OCI-M2 (cell line): ENCODE measurements around the gene TELO2.

Experiments used
- DNase-seq: peaks from one replicate; lab custom pipeline; 2025; ENCODE audit not compliant: unreplicated experiment; lab: John Stamatoyannopoulos, UW

TELO2 gene

GRCh38 chr16:1496464-1496863, 3.3 kb downstream of the TELO2 start:
- DNase-seq: no peak

- no peak for DNase-seq
Measured at GRCh38 chr16:1497014-1497598, 3.9 kb downstream of the TELO2 start.

GRCh38 chr16:1498899-1499676, 5.9 kb downstream of the TELO2 start:
- no peak for DNase-seq

GRCh38 chr16:1499756-1500464, 6.8 kb downstream of the TELO2 start:
- DNase-seq: no peak

GRCh38 chr16:1500465-1501150, 7.4 kb downstream of the TELO2 start:
- DNase-seq: no peak

- no peak for DNase-seq
Measured at GRCh38 chr16:1501630-1502029, 8.5 kb downstream of the TELO2 start.

- DNase-seq: no peak
Measured at GRCh38 chr16:1502092-1503004, 9.2 kb downstream of the TELO2 start.

GRCh38 chr16:1503110-1503955, 10.2 kb downstream of the TELO2 start:
- DNase-seq: no peak

- DNase-seq: no peak
Measured at GRCh38 chr16:1505073-1505844, 12.1 kb downstream of the TELO2 start.

GRCh38 chr16:1505912-1506311, 12.8 kb downstream of the TELO2 start:
- DNase-seq: no peak

- DNase-seq: no peak
Measured at GRCh38 chr16:1506494-1507213, 13.5 kb downstream of the TELO2 start.

- no peak for DNase-seq
Measured at GRCh38 chr16:1508494-1509187, 15.5 kb downstream of the TELO2 start.

- no peak for DNase-seq
Measured at GRCh38 chr16:1509307-1510221, 16.4 kb downstream of the TELO2 start.

GRCh38 chr16:1510272-1510671, 17.1 kb downstream of the TELO2 start:
- no peak for DNase-seq

GRCh38 chr16:1510941-1511351, 17.8 kb downstream of the TELO2 start:
- no peak for DNase-seq
